ACC112 (cell line): ENCODE data around the gene FBXO45.
"Not testable (repeated sequence)": the region's sequence is repeated elsewhere in the genome, so short reads cannot be mapped to it uniquely, and the experiment has no call there.

Experiments used
- H2AFZ ChIP-seq: fragments of 200-600 bp; sonication (generic); one replicate; pipeline ENCODE4 v1.6.0; 2017; ENCODE audit warnings: antibody characterized with exemption, low read length; ENCODE audit not compliant: unreplicated experiment
- H3K27ac ChIP-seq: fragments of 200-600 bp; sonication (generic); 2 replicates; pipeline ENCODE4 v1.5.1; 2014; ENCODE audit warnings: low read depth, mild to moderate bottlenecking, antibody characterized with exemption, low read length, moderate library complexity
- H3K27me3 ChIP-seq: fragments of 200-600 bp; sonication (generic); 2 replicates; pipeline ENCODE4 v1.6.1; 2014; ENCODE audit warnings: mild to moderate bottlenecking, antibody characterized with exemption, low read length, moderate library complexity, mixed read lengths; ENCODE audit not compliant: insufficient read depth
- H3K36me3 ChIP-seq: fragments of 200-600 bp; sonication (generic); 2 replicates; pipeline ENCODE4 v1.6.1; 2016; ENCODE audit warnings: mild to moderate bottlenecking, antibody characterized with exemption, low read length, moderate library complexity, mixed read lengths; ENCODE audit not compliant: insufficient read depth
- H3K4me1 ChIP-seq: fragments of 200-600 bp; sonication (generic); one replicate; pipeline ENCODE4 v1.6.1; 2016; ENCODE audit warnings: low read length, mixed read lengths; ENCODE audit not compliant: insufficient read depth, unreplicated experiment, control insufficient read depth
- H3K4me3 ChIP-seq: fragments of 200-600 bp; sonication (generic); 2 replicates; pipeline ENCODE4 v1.5.1; 2014; ENCODE audit warnings: mild to moderate bottlenecking, low read depth, low read length
- H3K79me2 ChIP-seq: fragments of 200-600 bp; sonication (generic); one replicate; pipeline ENCODE4 v1.6.0; 2016; ENCODE audit warnings: low read length; ENCODE audit not compliant: control insufficient read depth, unreplicated experiment, insufficient read depth

The FBXO45 gene

GRCh38 chr3:196597971-196598733, 29.7 kb downstream of the FBXO45 start:
- not testable (repeated sequence) for H3K4me1 ChIP-seq, H3K79me2 ChIP-seq, H3K27ac ChIP-seq, H3K36me3 ChIP-seq, H2AFZ ChIP-seq, H3K4me3 ChIP-seq, H3K27me3 ChIP-seq

GRCh38 chr3:196599734-196600128, 31.3 kb downstream of the FBXO45 start:
- H3K4me3 ChIP-seq = no peak overlapping the region

GRCh38 chr3:196600359-196600758, 31.9 kb downstream of the FBXO45 start:
- H3K4me1 ChIP-seq = no peaks in the 10 kb centered on the region
- no peaks in the 10 kb centered on the region for H3K36me3 ChIP-seq
- no peak overlapping the region for H3K27ac ChIP-seq
- H3K79me2 ChIP-seq = no peaks in the 10 kb centered on the region
- H3K4me3 ChIP-seq = no peak overlapping the region
- no peak overlapping the region for H2AFZ ChIP-seq
- 0 out of 2 replicates have a peak, but pooled peaks cover 4% of the 10 kb centered on the region for H3K27me3 ChIP-seq

More at GRCh38 chr3:196599734-196600128, 31.3 kb downstream of the FBXO45 start:
- Histone ChIP-seq H3K79me2 (no peaks in the 10 kb centered on the region), H2AFZ (no peak overlapping the region), H3K36me3 (no peaks in the 10 kb centered on the region), H3K27me3 (0 out of 2 replicates have a peak, but pooled peaks cover 4% of the 10 kb centered on the region), H3K27ac (no peak overlapping the region), H3K4me1 (no peaks in the 10 kb centered on the region)

- Histone ChIP-seq H3K4me1 (no peaks in the 10 kb centered on the region), H3K27me3 (no peaks in the 10 kb centered on the region), H3K4me3 (no peak overlapping the region), H3K79me2 (no peaks in the 10 kb centered on the region), H2AFZ (no peak overlapping the region), H3K27ac (no peak overlapping the region), H3K36me3 (no peaks in the 10 kb centered on the region)
Observed at GRCh38 chr3:196602673-196603072, 34.2 kb downstream of the FBXO45 start.

- Histone ChIP-seq H3K79me2 (no peaks in the 10 kb centered on the region), H3K36me3 (no peaks in the 10 kb centered on the region), H3K4me3 (no peak overlapping the region), H3K4me1 (no peaks in the 10 kb centered on the region), H3K27ac (no peak overlapping the region), H2AFZ (no peak overlapping the region), H3K27me3 (no peaks in the 10 kb centered on the region)
Observed at GRCh38 chr3:196603683-196604082, 35.2 kb downstream of the FBXO45 start.

GRCh38 chr3:196604548-196604947, 36.1 kb downstream of the FBXO45 start:
- Histone ChIP-seq H3K4me3 (no peak overlapping the region), H3K27ac (no peak overlapping the region), H3K36me3 (no peaks in the 10 kb centered on the region), H3K27me3 (no peaks in the 10 kb centered on the region), H3K79me2 (no peaks in the 10 kb centered on the region), H3K4me1 (no peaks in the 10 kb centered on the region), H2AFZ (no peak overlapping the region)

GRCh38 chr3:196608693-196609092, 40.2 kb downstream of the FBXO45 start:
- Histone ChIP-seq H3K27me3 (no peaks in the 10 kb centered on the region), H2AFZ (no peak overlapping the region), H3K4me3 (no peak overlapping the region), H3K79me2 (no peaks in the 10 kb centered on the region), H3K4me1 (peaks cover 5% of the 10 kb centered on the region), H3K27ac (no peak overlapping the region), H3K36me3 (no peaks in the 10 kb centered on the region)

- H3K4me3 ChIP-seq = no peak overlapping the region
- H3K79me2 ChIP-seq = no peaks in the 10 kb centered on the region
- no peaks in the 10 kb centered on the region for H3K27me3 ChIP-seq
- H3K36me3 ChIP-seq = no peaks in the 10 kb centered on the region
- H2AFZ ChIP-seq = no peak overlapping the region
- H3K4me1 ChIP-seq = peaks cover 5% of the 10 kb centered on the region
- H3K27ac ChIP-seq = no peak overlapping the region
Observed at GRCh38 chr3:196609343-196609775, 40.9 kb downstream of the FBXO45 start.

- Histone ChIP-seq H3K27me3 (no peaks in the 10 kb centered on the region), H3K4me1 (peaks cover 5% of the 10 kb centered on the region), H2AFZ (peak overlapping the region; percentile 40), H3K4me3 (no peak overlapping the region), H3K79me2 (no peaks in the 10 kb centered on the region), H3K27ac (no peak overlapping the region), H3K36me3 (no peaks in the 10 kb centered on the region)
Observed at GRCh38 chr3:196609805-196610515, 41.5 kb downstream of the FBXO45 start.

- Histone ChIP-seq H3K4me3 (no peak overlapping the region), H3K36me3 (no peaks in the 10 kb centered on the region), H2AFZ (no peak overlapping the region), H3K4me1 (peaks cover 5% of the 10 kb centered on the region), H3K27me3 (no peaks in the 10 kb centered on the region), H3K79me2 (no peaks in the 10 kb centered on the region), H3K27ac (no peak overlapping the region)
Observed at GRCh38 chr3:196611761-196612483, 43.5 kb downstream of the FBXO45 start.
